Measurements from ENCODE around the gene ST6GAL1. TPM values are rescaled to one million over a fixed set of nuclear protein-coding genes. Genes with fewer than 3 reads are reported as not detected.

The ST6GAL1 gene
- total RNA-seq, 1 experiment from 2014 or later: 15.6 TPM

- Histone ChIP-seq H3K4me3 (replicated peaks in 1 of 2; ENCODE audit: low read depth in 1 of 2, low read length in 2 of 2) (no peak overlapping the region), H3K9me3 (ENCODE audit: control insufficient read depth in 1 of 2, insufficient read depth in 1 of 2, low read depth in 1 of 2, low read length in 2 of 2) (no peaks in the 10 kb centered on the region), H3K4me1 (ENCODE audit: control insufficient read depth in 1 of 2, insufficient read depth in 2 of 2, low read length in 2 of 2) (peaks cover 17 to 32% of the 10 kb centered on the region in 2 experiments), H3K27ac (ENCODE audit: low read depth, low read length) (no peak overlapping the region), H4K20me1 (ENCODE audit: insufficient read depth) (no peaks in the 10 kb centered on the region), H2AFZ (ENCODE audit: low read depth, low read length, poor library complexity, severe bottlenecking) (no peak overlapping the region), H3K9me2 (ENCODE audit: insufficient read depth) (no peaks in the 10 kb centered on the region), H3K4me2 (ENCODE audit: low read length) (no peak overlapping the region), H3K9ac (ENCODE audit: low read length) (no peak overlapping the region), H3K79me2 (ENCODE audit: insufficient read depth, low read length) (no peaks in the 10 kb centered on the region), H3K27me3 (ENCODE audit: insufficient read depth, low read length) (no peaks in the 10 kb centered on the region), H3K36me3 (ENCODE audit: control insufficient read depth in 1 of 2, insufficient read depth in 2 of 2, low read length in 2 of 2) (no peaks in the 10 kb centered on the region)
- ChIA-PET POLR2A (interaction anchor here (0.8 kb wide), 1 partner anchor 8 kb away, joined by 5 read pairs; no protein-coding TSS in a partner anchor), RAD21 (ENCODE audit: low non-redundant PET in 1 of 2, low total read pairs in 2 of 2, uncharacterized antibody in 2 of 2, unreplicated experiment in 2 of 2) (no interaction called here), CTCF (interaction anchor here (1.1 kb wide), 1 partner anchor 120 kb away, joined by 3 read pairs; no protein-coding TSS in a partner anchor)
- no peak for DNase-seq (ENCODE audit: low read depth, low spot score)
- TF ChIP-seq SRF (IDR thresholded peaks at IDR 0.05; ENCODE audit: low read depth): no peak
- TF ChIP-seq EGR1 (IDR thresholded peaks at IDR 0.05; ENCODE audit: low read depth): no peak
- no peak for TF ChIP-seq REST (IDR thresholded peaks at IDR 0.05; ENCODE audit: low read depth)
- TF ChIP-seq ZNF274 (IDR thresholded peaks at IDR 0.05; ENCODE audit: low read depth, low read length): no peak
- TF ChIP-seq SIN3A (IDR thresholded peaks at IDR 0.05; ENCODE audit: low read depth): no peak
- TF ChIP-seq ZBTB33 (IDR thresholded peaks at IDR 0.05; ENCODE audit: extremely low read depth, insufficient replicate concordance, low read length): no peak
- TF ChIP-seq RAD21 (IDR thresholded peaks at IDR 0.05; ENCODE audit: low read depth): no peak
- no TSS peak for BruUV-seq (replicated peaks)
- ATAC-seq: no peak
- intact Hi-C loops (cut with micrococcal nuclease): no loop called here
Observed at GRCh38 chr3:186993210-186993782, 63.0 kb downstream of the ST6GAL1 start.

All from HCT116 (cell line).